ENCODE results near the gene TTLL10. TPM values are rescaled to one million over a fixed set of nuclear protein-coding genes. Genes with fewer than 3 reads are reported as not detected.
"Not testable (repeated sequence)": the region's sequence is repeated elsewhere in the genome, so short reads cannot be mapped to it uniquely, and the experiment has no call there.

TTLL10 gene
- polyA plus RNA-seq, 2 donors: 0.28 to 0.43 TPM

DNA sequence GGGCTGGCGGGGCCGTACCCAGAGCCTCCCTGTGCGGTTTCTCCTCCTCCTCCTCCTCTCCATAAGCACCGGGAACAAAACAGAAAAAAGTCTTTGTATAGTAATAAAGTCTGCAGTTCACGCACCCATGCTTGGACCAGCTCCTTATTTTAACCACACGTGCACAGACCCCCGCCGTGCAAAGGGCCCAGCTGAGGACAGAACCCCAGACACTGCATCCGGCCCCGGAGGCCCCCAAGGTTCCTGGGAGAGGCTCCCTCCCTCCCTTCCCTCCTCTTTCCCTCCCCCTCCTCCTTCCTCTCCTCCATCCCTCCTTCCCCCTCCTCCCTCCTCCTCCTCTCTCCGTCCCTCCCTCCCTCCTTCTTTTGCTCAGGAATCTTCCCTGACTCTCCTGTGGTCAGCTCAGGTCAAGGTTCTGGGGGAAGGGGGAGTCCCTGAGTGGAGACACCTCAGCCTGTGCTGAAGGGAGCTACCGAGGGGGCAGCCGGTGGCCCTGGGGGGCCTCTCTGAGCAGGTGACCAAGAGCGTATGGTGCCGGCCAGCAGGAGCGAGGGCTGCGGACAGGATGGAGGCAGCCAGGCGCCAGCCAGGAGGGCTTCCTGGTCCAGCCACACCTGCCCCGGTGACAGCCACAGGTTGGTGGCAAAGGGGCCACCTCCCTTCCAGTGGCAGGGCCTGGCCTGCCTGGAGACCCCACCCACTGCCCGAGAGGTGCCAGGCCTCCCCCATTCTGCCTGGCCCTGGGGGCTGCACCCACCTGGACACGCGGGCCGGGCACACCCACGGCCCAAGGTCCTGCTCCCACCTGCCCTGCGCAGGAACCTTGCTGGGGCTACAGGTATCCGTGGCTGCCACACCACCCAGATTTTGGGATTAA lies 3.2 kb upstream of the TTLL10 start:
- 51 to 57% methylated on average over 24 to 26 of the region's 26 CpGs for WGBS, 2 donors
- no peak overlapping the region for H3K27ac ChIP-seq (ENCODE audit: low read depth in 2 of 2, low read length in 1 of 2)
- peaks cover 0 to 19% of the 10 kb centered on the region in 2 donors for H3K36me3 ChIP-seq (ENCODE audit: control insufficient read depth in 2 of 2, insufficient read depth in 2 of 2, low read length in 1 of 2)
- no peak overlapping the region for H3K4me3 ChIP-seq (ENCODE audit: low read depth in 1 of 2, low read length in 2 of 2)
- H3K9me3 ChIP-seq (ENCODE audit: control insufficient read depth in 2 of 2, insufficient read depth in 1 of 2, low read depth in 1 of 2, low read length in 1 of 2): no peaks in the 10 kb centered on the region
- peaks cover 4 to 15% of the 10 kb centered on the region in 2 donors for H3K4me1 ChIP-seq (ENCODE audit: control insufficient read depth in 2 of 2, insufficient read depth in 2 of 2, low read length in 1 of 2)
- no peaks in the 10 kb centered on the region for H3K27me3 ChIP-seq (ENCODE audit: control insufficient read depth in 1 of 2, insufficient read depth in 2 of 2, low read length in 2 of 2)

- H3K36me3 ChIP-seq (ENCODE audit: control insufficient read depth in 2 of 2, insufficient read depth in 2 of 2, low read length in 1 of 2): peaks cover 0 to 21% of the 10 kb centered on the region in 2 donors
- H3K27me3 ChIP-seq (ENCODE audit: control insufficient read depth in 1 of 2, insufficient read depth in 2 of 2, low read length in 2 of 2): no peaks in the 10 kb centered on the region
- H3K4me3 ChIP-seq (ENCODE audit: low read depth in 1 of 2, low read length in 2 of 2): no peak overlapping the region
- peaks cover 4 to 14% of the 10 kb centered on the region in 2 donors for H3K4me1 ChIP-seq (ENCODE audit: control insufficient read depth in 2 of 2, insufficient read depth in 2 of 2, low read length in 1 of 2)
- peaks cover 0 to 2% of the 10 kb centered on the region in 2 donors for H3K9me3 ChIP-seq (ENCODE audit: control insufficient read depth in 2 of 2, insufficient read depth in 1 of 2, low read depth in 1 of 2, low read length in 1 of 2)
- H3K27ac ChIP-seq (ENCODE audit: low read depth in 2 of 2, low read length in 1 of 2): no peak overlapping the region
- 64 to 71% methylated on average over 12 of the region's 12 CpGs for WGBS, 2 donors
Observed at GRCh38 chr1:1171161-1171545, 2.5 kb upstream of the TTLL10 start.

GRCh38 chr1:1171546-1172340 lies 1.9 kb upstream of the TTLL10 start:
- H3K9me3 ChIP-seq (ENCODE audit: control insufficient read depth in 2 of 2, insufficient read depth in 1 of 2, low read depth in 1 of 2, low read length in 1 of 2): peaks cover 0 to 2% of the 10 kb centered on the region in 2 donors
- H3K4me3 ChIP-seq (ENCODE audit: low read depth in 1 of 2, low read length in 2 of 2): no peak overlapping the region
- no peaks in the 10 kb centered on the region for H3K27me3 ChIP-seq (ENCODE audit: control insufficient read depth in 1 of 2, insufficient read depth in 2 of 2, low read length in 2 of 2)
- WGBS, 2 donors: 72 to 73% methylated on average over 32 to 33 of the region's 33 CpGs
- H3K27ac ChIP-seq (ENCODE audit: low read depth in 2 of 2, low read length in 1 of 2): no peak overlapping the region
- H3K4me1 ChIP-seq (ENCODE audit: control insufficient read depth in 2 of 2, insufficient read depth in 2 of 2, low read length in 1 of 2): peaks cover 1 to 13% of the 10 kb centered on the region in 2 donors
- H3K36me3 ChIP-seq (ENCODE audit: control insufficient read depth in 2 of 2, insufficient read depth in 2 of 2, low read length in 1 of 2): peaks cover 0 to 21% of the 10 kb centered on the region in 2 donors

GRCh38 chr1:1173061-1173792 lies 453 bp upstream of the TTLL10 start:
- Histone ChIP-seq H3K27me3 (ENCODE audit: control insufficient read depth in 1 of 2, insufficient read depth in 2 of 2, low read length in 2 of 2) (no peaks in the 10 kb centered on the region), H3K9me3 (ENCODE audit: control insufficient read depth in 2 of 2, insufficient read depth in 1 of 2, low read depth in 1 of 2, low read length in 1 of 2) (peaks cover 0 to 2% of the 10 kb centered on the region in 2 donors), H3K36me3 (ENCODE audit: control insufficient read depth in 2 of 2, insufficient read depth in 2 of 2, low read length in 1 of 2) (peaks cover 0 to 18% of the 10 kb centered on the region in 2 donors), H3K4me1 (ENCODE audit: control insufficient read depth in 2 of 2, insufficient read depth in 2 of 2, low read length in 1 of 2) (peaks cover 0 to 5% of the 10 kb centered on the region in 2 donors), H3K27ac (ENCODE audit: low read depth in 2 of 2, low read length in 1 of 2) (no peak overlapping the region), H3K4me3 (ENCODE audit: low read depth in 1 of 2, low read length in 2 of 2) (no peak overlapping the region)
- 61 to 63% methylated on average over 32 of the region's 32 CpGs for WGBS, 2 donors

- peaks cover 2 to 3% of the 10 kb centered on the region in 2 donors for H3K4me1 ChIP-seq (ENCODE audit: control insufficient read depth in 2 of 2, insufficient read depth in 2 of 2, low read length in 1 of 2)
- peaks cover 0 to 10% of the 10 kb centered on the region in 2 donors for H3K36me3 ChIP-seq (ENCODE audit: control insufficient read depth in 2 of 2, insufficient read depth in 2 of 2, low read length in 1 of 2)
- H3K4me3 ChIP-seq (ENCODE audit: low read depth in 1 of 2, low read length in 2 of 2): no peak overlapping the region
- no peaks in the 10 kb centered on the region for H3K27me3 ChIP-seq (ENCODE audit: control insufficient read depth in 1 of 2, insufficient read depth in 2 of 2, low read length in 2 of 2)
- WGBS, 2 donors: 84 to 88% methylated on average over 29 of the region's 29 CpGs
- no peak overlapping the region for H3K27ac ChIP-seq (ENCODE audit: low read depth in 2 of 2, low read length in 1 of 2)
- H3K9me3 ChIP-seq (ENCODE audit: control insufficient read depth in 2 of 2, insufficient read depth in 1 of 2, low read depth in 1 of 2, low read length in 1 of 2): peaks cover 0 to 2% of the 10 kb centered on the region in 2 donors
Observed at GRCh38 chr1:1175221-1176062, 1.8 kb downstream of the TTLL10 start.

DNA sequence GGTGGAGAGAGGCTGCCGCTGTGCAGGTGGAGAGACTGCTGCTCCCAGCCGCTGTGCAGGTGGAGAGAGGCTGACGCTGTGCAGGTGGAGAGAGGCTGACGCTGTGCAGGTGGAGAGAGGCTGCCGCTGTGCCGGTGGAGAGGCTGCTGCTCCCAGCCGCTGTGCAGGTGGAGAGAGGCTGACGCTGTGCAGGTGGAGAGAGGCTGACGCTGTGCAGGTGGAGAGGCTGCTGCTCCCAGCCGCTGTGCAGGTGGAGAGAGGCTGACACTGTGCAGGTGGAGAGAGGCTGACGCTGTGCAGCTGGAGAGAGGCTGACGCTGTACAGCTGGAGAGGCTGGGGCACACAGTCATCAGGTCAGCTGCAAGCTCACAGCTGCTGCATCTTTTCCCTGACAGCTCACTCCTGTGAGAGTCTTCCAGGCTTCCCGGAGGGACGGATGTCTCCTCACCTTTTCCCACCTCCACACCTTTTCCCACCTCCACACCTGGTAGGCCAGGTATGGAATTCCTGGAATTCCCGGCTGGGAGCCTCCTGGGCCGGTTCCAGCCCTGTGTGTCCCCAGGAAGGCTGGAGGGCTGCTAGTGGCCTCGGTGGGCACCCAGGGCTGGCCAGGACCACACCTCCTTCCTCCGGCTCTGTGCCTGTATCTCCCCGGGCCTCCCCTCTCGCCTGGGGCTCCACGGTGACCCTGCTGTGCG lies 2.5 kb downstream of the TTLL10 start:
- not testable (repeated sequence) for H3K27me3 ChIP-seq (ENCODE audit: control insufficient read depth in 1 of 2, insufficient read depth in 2 of 2, low read length in 2 of 2); H3K4me3 ChIP-seq (ENCODE audit: low read depth in 1 of 2, low read length in 2 of 2); H3K9me3 ChIP-seq (ENCODE audit: control insufficient read depth in 2 of 2, insufficient read depth in 1 of 2, low read depth in 1 of 2, low read length in 1 of 2); H3K36me3 ChIP-seq (ENCODE audit: control insufficient read depth in 2 of 2, insufficient read depth in 2 of 2, low read length in 1 of 2); H3K27ac ChIP-seq (ENCODE audit: low read depth in 2 of 2, low read length in 1 of 2); H3K4me1 ChIP-seq (ENCODE audit: control insufficient read depth in 2 of 2, insufficient read depth in 2 of 2, low read length in 1 of 2)
- WGBS, 2 donors: 52 to 55% methylated on average over 22 of the region's 22 CpGs

DNA sequence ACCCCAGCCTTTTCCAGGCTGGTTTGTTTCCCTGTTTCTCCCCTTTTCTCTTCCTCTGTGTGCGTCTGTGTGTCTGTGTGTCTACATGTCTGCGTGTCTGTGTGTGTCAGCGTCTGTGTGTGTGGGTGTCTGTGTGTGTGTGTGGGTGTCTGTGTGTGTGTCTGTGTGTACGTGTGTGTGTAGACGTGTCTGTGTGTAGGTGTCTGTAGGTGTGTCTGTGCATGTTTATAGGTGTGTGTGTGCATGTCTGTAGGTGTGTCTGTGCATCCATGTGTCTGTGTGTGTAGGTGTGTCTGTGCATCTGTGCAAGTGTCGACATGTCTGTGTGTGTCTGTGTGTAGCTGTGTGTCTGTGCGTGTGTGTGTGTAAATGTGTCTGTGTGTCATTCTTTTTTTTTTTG lies 3.3 kb downstream of the TTLL10 start:
- Histone ChIP-seq H3K4me1 (ENCODE audit: control insufficient read depth in 2 of 2, insufficient read depth in 2 of 2, low read length in 1 of 2) (peaks cover 2 to 3% of the 10 kb centered on the region in 2 donors), H3K27ac (ENCODE audit: low read depth in 2 of 2, low read length in 1 of 2) (no peak overlapping the region), H3K27me3 (ENCODE audit: control insufficient read depth in 1 of 2, insufficient read depth in 2 of 2, low read length in 2 of 2) (no peaks in the 10 kb centered on the region), H3K9me3 (ENCODE audit: control insufficient read depth in 2 of 2, insufficient read depth in 1 of 2, low read depth in 1 of 2, low read length in 1 of 2) (peaks cover 0 to 2% of the 10 kb centered on the region in 2 donors), H3K4me3 (ENCODE audit: low read depth in 1 of 2, low read length in 2 of 2) (no peak overlapping the region), H3K36me3 (ENCODE audit: control insufficient read depth in 2 of 2, insufficient read depth in 2 of 2, low read length in 1 of 2) (peaks cover 0 to 10% of the 10 kb centered on the region in 2 donors)
- WGBS, 2 donors: 69 to 83% methylated on average over 7 of the region's 7 CpGs

DNA sequence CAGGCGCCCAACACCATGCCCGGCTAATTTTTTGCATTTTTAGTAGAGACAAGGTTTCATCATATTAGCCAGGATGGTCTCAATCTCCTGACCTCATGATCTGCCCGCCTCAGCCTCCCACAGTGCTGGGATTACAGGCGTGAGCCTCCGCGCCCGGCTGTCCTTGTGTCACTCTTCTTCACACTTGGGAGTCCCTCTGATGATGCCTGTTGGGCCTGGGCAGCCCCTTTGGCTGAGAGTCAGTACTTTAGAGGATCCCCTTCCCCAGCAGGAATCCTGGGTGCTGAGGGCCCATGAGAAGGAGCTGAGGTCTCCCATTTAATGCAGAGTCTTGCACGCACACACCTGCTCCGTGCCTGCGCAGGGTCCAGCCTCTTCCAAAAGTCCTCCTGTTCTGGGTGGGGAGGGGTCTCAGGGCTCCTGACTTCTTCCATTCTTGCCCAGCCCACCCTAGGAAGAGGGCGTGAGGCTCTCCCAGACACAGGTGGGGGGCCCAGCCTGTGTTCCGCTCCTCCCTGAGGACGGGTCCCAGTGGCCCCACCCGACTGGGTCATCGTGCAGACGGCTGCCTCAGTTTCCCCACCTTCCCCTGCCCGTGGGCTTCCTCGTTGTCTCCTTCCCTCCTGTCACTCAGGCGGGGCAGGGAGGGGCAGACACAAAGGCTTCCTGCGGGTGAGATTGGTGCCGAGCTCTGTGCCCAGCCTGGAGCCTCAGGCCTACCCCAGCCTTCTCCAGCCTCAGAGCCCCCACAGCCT lies 3.9 kb downstream of the TTLL10 start:
- WGBS, 2 donors: 83 to 89% methylated on average over 21 of the region's 21 CpGs
- no peak overlapping the region for H3K4me3 ChIP-seq (ENCODE audit: low read depth in 1 of 2, low read length in 2 of 2)
- no peaks in the 10 kb centered on the region for H3K27me3 ChIP-seq (ENCODE audit: control insufficient read depth in 1 of 2, insufficient read depth in 2 of 2, low read length in 2 of 2)
- H3K4me1 ChIP-seq (ENCODE audit: control insufficient read depth in 2 of 2, insufficient read depth in 2 of 2, low read length in 1 of 2): peaks cover 2 to 3% of the 10 kb centered on the region in 2 donors
- H3K27ac ChIP-seq (ENCODE audit: low read depth in 2 of 2, low read length in 1 of 2): no peak overlapping the region
- peaks cover 0 to 2% of the 10 kb centered on the region in 2 donors for H3K9me3 ChIP-seq (ENCODE audit: control insufficient read depth in 2 of 2, insufficient read depth in 1 of 2, low read depth in 1 of 2, low read length in 1 of 2)
- peaks cover 0 to 10% of the 10 kb centered on the region in 2 donors for H3K36me3 ChIP-seq (ENCODE audit: control insufficient read depth in 2 of 2, insufficient read depth in 2 of 2, low read length in 1 of 2)
